ENCODE data around the gene SLC23A3. TPM values are rescaled to one million over a fixed set of nuclear protein-coding genes. Genes with fewer than 3 reads are reported as not detected.

Gene SLC23A3
- total RNA-seq, 2 donors from 2014 or later = 0.46 to 1.9 TPM

DNA sequence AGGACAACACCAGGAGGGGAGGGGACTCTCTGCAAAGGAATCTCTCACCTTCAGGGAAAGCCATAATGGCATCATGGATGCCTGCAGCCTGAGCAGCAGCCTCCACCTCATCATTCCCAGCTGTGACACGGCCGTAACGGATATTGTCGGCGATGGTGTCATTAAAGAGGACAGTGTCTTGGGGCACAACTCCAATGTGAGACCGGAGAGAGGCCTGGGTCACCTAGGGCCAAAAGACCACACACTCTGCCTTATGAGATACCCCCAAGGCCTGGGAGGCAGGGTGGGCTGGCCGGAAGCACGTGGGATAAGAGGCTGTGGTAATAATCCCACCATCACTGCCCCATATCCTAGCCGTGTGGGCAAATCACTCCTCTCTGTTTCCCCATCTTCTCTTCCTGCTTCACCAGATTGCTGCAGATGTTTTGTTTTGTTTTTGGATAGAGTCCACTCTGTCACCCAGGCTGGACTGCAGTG lies 41.1 kb upstream of the SLC23A3 start:
- Histone ChIP-seq H3K36me3 (ENCODE audit: control insufficient read depth, insufficient read depth, low read length) (peaks cover 65% of the 10 kb centered on the region), H3K27me3 (ENCODE audit: control insufficient read depth, insufficient read depth, low read length, poor library complexity, severe bottlenecking) (no peaks in the 10 kb centered on the region), H3K27ac (ENCODE audit: low read depth, low read length) (no peak overlapping the region), H3K9me3 (ENCODE audit: control insufficient read depth, low read length) (no peaks in the 10 kb centered on the region), H3K4me3 (ENCODE audit: low read length) (no peak overlapping the region), H3K9ac (ENCODE audit: extremely low read depth, low read length, poor library complexity, severe bottlenecking) (no peak overlapping the region), H3K4me1 (ENCODE audit: control insufficient read depth, insufficient read depth, low read length) (no peaks in the 10 kb centered on the region)
- H3K36me3 Mint-ChIP-seq (ENCODE audit: low read depth) = peaks cover 50% of the 10 kb centered on the region
- no peak overlapping the region for H3K4me3 Mint-ChIP-seq
- peak overlapping the region; percentile 36 for H3K27ac Mint-ChIP-seq
- no peak for DNase-seq
- no peaks in the 10 kb centered on the region for H3K9me3 Mint-ChIP-seq
- TF ChIP-seq, protein P1, sequence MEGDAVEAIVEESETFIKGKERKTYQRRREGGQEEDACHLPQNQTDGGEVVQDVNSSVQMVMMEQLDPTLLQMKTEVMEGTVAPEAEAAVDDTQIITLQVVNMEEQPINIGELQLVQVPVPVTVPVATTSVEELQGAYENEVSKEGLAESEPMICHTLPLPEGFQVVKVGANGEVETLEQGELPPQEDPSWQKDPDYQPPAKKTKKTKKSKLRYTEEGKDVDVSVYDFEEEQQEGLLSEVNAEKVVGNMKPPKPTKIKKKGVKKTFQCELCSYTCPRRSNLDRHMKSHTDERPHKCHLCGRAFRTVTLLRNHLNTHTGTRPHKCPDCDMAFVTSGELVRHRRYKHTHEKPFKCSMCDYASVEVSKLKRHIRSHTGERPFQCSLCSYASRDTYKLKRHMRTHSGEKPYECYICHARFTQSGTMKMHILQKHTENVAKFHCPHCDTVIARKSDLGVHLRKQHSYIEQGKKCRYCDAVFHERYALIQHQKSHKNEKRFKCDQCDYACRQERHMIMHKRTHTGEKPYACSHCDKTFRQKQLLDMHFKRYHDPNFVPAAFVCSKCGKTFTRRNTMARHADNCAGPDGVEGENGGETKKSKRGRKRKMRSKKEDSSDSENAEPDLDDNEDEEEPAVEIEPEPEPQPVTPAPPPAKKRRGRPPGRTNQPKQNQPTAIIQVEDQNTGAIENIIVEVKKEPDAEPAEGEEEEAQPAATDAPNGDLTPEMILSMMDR (conservative IDR thresholded peaks at IDR 0.05) = no peak
- H3K4me1 Mint-ChIP-seq = peaks cover 6% of the 10 kb centered on the region
- 92 to 95% methylated on average over 6 to 9 of the region's 9 CpGs for WGBS, 2 experiments (ENCODE audit: insufficient coverage in 1 of 2, insufficient read length in 1 of 2)
- no peaks in the 10 kb centered on the region for H3K27me3 Mint-ChIP-seq (ENCODE audit: insufficient read depth)

DNA sequence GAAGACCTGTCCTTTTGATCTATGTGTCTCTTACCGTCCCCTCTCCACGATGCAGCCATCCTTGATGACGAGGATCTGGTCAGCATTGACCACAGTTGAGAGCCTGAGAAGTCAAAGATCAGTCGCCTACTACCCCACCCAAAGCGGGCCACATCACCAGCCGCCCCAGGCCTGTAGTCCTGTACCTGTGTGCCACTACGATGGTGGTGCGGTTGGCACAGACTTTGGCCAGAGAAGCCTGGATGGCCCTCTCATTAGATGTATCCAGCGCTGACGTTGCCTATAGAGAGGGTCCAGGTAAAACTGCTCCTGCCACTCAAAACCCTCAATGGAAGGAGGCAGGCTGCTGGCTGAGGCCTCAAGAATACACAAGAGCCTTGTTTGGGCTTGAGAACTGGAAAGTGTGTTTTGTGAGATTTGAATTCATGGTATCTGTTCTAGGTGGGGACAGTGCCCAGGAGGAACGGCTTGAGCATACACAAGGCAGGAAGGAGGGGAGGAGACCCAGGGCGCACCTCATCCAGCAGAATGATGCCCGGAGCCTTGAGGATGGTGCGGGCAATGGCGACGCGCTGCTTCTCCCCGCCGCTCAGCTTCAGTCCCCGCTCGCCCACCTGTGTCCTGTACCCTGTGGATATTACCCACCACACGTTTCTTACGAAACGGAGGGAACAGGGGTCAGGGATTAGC lies 40.5 kb upstream of the SLC23A3 start:
- Histone ChIP-seq H3K27me3 (ENCODE audit: control insufficient read depth, insufficient read depth, low read length, poor library complexity, severe bottlenecking) (no peaks in the 10 kb centered on the region), H3K4me1 (ENCODE audit: control insufficient read depth, insufficient read depth, low read length) (no peaks in the 10 kb centered on the region), H3K27ac (ENCODE audit: low read depth, low read length) (no peak overlapping the region), H3K36me3 (ENCODE audit: control insufficient read depth, insufficient read depth, low read length) (peaks cover 62% of the 10 kb centered on the region), H3K4me3 (ENCODE audit: low read length) (no peak overlapping the region), H3K9me3 (ENCODE audit: control insufficient read depth, low read length) (no peaks in the 10 kb centered on the region), H3K9ac (ENCODE audit: extremely low read depth, low read length, poor library complexity, severe bottlenecking) (no peak overlapping the region)
- TF ChIP-seq, protein P1 (conservative IDR thresholded peaks at IDR 0.05) = no peak
- Mint-ChIP-seq H3K27me3 (ENCODE audit: insufficient read depth) (no peaks in the 10 kb centered on the region), H3K9me3 (no peaks in the 10 kb centered on the region), H3K36me3 (ENCODE audit: low read depth) (peaks cover 50% of the 10 kb centered on the region), H3K4me3 (no peak overlapping the region), H3K4me1 (peaks cover 6% of the 10 kb centered on the region), H3K27ac (peak overlapping the region; percentile 36)
- WGBS, 2 experiments (ENCODE audit: insufficient coverage in 1 of 2, insufficient read length in 1 of 2) = 93 to 96% methylated on average over 23 to 24 of the region's 24 CpGs
- DNase-seq = no peak

DNA sequence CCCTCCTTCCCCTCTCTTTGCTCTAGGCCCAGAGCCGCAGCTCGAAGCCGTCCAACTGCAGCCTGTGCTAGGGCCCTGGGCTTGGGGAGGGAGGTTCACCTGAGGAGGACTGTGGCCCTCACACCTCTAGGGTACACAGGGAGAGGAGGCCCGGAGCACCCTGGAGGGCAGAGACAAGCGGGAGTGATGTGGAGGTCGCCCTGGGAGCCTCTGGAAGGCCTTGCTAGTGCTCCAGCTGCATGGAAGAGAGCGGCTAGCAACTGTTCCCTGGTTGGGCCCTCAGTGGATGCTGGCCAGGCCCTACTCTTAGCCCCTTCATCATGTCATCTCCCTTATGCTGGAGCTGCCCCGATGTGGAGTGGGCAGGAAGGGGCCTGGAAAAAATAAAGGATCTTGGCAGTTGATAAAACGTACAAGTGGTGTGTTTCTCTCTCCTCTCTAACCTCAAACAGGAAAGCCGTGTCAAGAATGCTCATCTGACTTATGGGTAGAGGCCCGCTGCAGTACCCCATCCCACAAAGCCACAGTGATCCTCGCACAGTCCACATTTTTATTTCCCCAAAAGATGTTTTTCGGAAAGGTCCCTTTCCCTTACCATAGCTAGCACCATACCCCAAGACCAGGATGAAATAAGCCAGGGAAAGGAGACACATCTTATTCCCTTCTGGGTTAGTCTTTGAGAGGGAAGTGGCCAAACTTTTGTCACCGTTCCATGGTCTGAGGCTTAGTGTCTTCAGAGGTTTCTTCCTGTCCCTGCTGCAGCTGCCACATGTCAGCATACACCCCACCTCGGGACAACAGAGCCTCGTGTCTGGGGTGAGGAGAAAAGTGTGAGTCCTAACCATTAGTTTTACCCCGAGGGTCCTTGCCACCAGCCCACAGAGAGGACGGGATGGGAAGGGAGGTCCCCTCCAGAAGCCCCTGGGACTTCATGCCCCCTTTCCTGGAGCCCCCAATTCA lies 39.7 kb upstream of the SLC23A3 start:
- H3K27ac ChIP-seq (ENCODE audit: low read depth, low read length) = no peak overlapping the region
- WGBS, 2 experiments (ENCODE audit: insufficient coverage in 1 of 2, insufficient read length in 1 of 2) = 92 to 95% methylated on average over 11 to 18 of the region's 18 CpGs
- peaks cover 1% of the 10 kb centered on the region for H3K9me3 Mint-ChIP-seq
- TF ChIP-seq, protein P1 (conservative IDR thresholded peaks at IDR 0.05) = no peak
- H3K27ac Mint-ChIP-seq = no peak overlapping the region
- H3K4me3 ChIP-seq (ENCODE audit: low read length) = no peak overlapping the region
- no peak overlapping the region for H3K9ac ChIP-seq (ENCODE audit: extremely low read depth, low read length, poor library complexity, severe bottlenecking)
- H3K4me3 Mint-ChIP-seq = no peak overlapping the region
- H3K9me3 ChIP-seq (ENCODE audit: control insufficient read depth, low read length) = no peaks in the 10 kb centered on the region
- no peak for DNase-seq
- peaks cover 6% of the 10 kb centered on the region for H3K4me1 Mint-ChIP-seq
- H3K27me3 ChIP-seq (ENCODE audit: control insufficient read depth, insufficient read depth, low read length, poor library complexity, severe bottlenecking) = no peaks in the 10 kb centered on the region
- peaks cover 54% of the 10 kb centered on the region for H3K36me3 ChIP-seq (ENCODE audit: control insufficient read depth, insufficient read depth, low read length)
- H3K36me3 Mint-ChIP-seq (ENCODE audit: low read depth) = peaks cover 44% of the 10 kb centered on the region
- H3K4me1 ChIP-seq (ENCODE audit: control insufficient read depth, insufficient read depth, low read length) = no peaks in the 10 kb centered on the region
- peaks cover 2% of the 10 kb centered on the region for H3K27me3 Mint-ChIP-seq (ENCODE audit: insufficient read depth)

Measured in endodermal cell (in vitro differentiated cells).